Lower lobe of right lung (tissue), 2 donors: Measurements from ENCODE around the gene LKAAEAR1. TPM values are rescaled to one million over a fixed set of nuclear protein-coding genes. Genes with fewer than 3 reads are reported as not detected.

Source experiments
- ATAC-seq, 2 donors: fragments of 200-7000 bp; cut with Tn5 transposase; one replicate each; pipeline ENCODE4 v1.9.1; 2020 to 2022; ENCODE audit warnings: mild to moderate bottlenecking in 2 of 2, moderate library complexity in 2 of 2
- DNase-seq: peaks from one replicate; pipeline ENCODE4 v3.0.0-alpha.2; 2020
- H3K27ac ChIP-seq: fragments of 200-600 bp; one replicate; pipeline ENCODE4 v1.8.0; 2022
- H3K27me3 ChIP-seq: fragments of 200-600 bp; one replicate; pipeline ENCODE4 v1.8.0; 2022; ENCODE audit warnings: low read depth
- H3K36me3 ChIP-seq: fragments of 200-600 bp; one replicate; pipeline ENCODE4 v1.8.0; 2022; ENCODE audit warnings: mild to moderate bottlenecking
- H3K4me1 ChIP-seq: fragments of 200-600 bp; one replicate; pipeline ENCODE4 v1.8.0; 2022
- H3K4me3 ChIP-seq: fragments of 200-600 bp; one replicate; pipeline ENCODE4 v1.8.0; 2022; ENCODE audit warnings: mild to moderate bottlenecking
- H3K9me3 ChIP-seq: fragments of 200-600 bp; one replicate; pipeline ENCODE4 v1.8.0; 2022
- intact Hi-C: fragments of 100-400 bp; cut with DNase I; formaldehyde crosslinking; loops from one replicate; pipeline ENCODE4 v1.11.0; 2022
- total RNA-seq: library from RNA; stranded (reverse); fragmentation: NEBNext Ultra II Directional; extraction: Animal tissue kit (Norgen Biotek cat#: 25700); gene quantifications from one replicate; pipeline ENCODE4 v1.2.1, GENCODE V29; 2021
- TF ChIP-seq, protein P1 (sequence below): fragments of 200-600 bp; IDR thresholded peaks from one replicate; pipeline ENCODE4 v1.8.0; 2022; ENCODE audit warnings: antibody characterized with exemption, mild to moderate bottlenecking
- donor health status: DM: no; HTN: yes; CAD: no; lungs with severe emphysema.

LKAAEAR1 gene
- total RNA-seq, 1 donor from 2014 or later, result 0.97 TPM

DNA sequence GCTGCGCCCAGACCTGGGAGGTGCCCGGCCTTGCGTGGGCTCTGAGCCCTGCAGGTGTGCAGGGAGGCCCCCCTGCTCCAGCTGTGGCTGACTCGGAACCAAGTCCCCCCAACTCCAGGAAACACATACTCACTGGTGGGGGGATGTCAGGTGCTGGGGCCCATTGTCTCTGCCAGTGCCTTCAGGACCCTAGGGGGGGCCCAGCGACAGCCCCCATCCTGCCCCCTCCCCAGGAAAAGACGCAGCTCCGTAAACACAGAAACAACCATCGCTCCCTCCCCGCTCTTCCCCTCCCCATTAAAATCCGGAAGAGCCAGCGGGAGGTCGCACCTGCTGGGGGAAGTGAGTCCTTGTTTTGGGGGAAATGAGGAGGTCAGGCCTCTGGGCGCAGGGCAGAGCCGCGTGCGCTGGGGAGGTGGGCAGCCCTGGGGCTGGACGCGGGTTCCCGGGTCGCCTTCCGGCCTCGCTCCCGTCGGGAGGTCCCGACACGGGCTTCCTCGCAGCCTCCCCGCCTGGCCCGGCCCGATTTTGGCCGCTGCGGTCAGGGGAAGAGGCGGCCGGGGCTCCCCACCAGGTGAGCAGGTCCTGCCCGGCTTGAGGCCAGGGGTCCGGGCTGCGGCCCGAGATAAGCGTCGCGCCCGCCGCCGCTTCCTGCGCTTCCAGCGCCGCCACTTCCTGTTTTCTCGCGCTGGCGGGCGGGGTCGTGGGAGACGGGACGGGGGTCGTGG is 42.0 kb downstream of the LKAAEAR1 start:
- Histone ChIP-seq H3K27me3 (peaks cover 54% of the 10 kb centered on the region), H3K27ac (peak overlapping the region; percentile 76), H3K4me3 (peak overlapping the region; percentile 58), H3K4me1 (peaks cover 51% of the 10 kb centered on the region), H3K9me3 (no peaks in the 10 kb centered on the region), H3K36me3 (no peaks in the 10 kb centered on the region)
- intact Hi-C loops, result no loop called here
- no peak for DNase-seq
- no peak for ATAC-seq
- TF ChIP-seq, protein P1, sequence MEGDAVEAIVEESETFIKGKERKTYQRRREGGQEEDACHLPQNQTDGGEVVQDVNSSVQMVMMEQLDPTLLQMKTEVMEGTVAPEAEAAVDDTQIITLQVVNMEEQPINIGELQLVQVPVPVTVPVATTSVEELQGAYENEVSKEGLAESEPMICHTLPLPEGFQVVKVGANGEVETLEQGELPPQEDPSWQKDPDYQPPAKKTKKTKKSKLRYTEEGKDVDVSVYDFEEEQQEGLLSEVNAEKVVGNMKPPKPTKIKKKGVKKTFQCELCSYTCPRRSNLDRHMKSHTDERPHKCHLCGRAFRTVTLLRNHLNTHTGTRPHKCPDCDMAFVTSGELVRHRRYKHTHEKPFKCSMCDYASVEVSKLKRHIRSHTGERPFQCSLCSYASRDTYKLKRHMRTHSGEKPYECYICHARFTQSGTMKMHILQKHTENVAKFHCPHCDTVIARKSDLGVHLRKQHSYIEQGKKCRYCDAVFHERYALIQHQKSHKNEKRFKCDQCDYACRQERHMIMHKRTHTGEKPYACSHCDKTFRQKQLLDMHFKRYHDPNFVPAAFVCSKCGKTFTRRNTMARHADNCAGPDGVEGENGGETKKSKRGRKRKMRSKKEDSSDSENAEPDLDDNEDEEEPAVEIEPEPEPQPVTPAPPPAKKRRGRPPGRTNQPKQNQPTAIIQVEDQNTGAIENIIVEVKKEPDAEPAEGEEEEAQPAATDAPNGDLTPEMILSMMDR, result no peak

DNA sequence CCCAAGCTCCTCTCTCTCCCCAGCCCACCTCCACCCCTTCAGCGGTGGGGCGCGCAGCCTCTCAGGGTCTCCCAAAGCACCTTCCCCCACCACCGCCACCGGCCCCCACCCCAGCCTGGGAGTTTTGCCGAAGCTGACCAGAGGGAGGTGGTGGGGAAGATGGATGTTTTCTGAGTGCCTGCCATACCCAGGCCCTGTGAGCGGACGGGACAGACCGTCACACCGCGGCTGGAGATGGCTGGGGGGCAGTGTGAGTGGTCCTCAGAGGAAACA is 42.5 kb downstream of the LKAAEAR1 start:
- intact Hi-C loops, result no loop called here
- no peaks in the 10 kb centered on the region for H3K9me3 ChIP-seq
- DNase-seq, result no peak
- no peak for ATAC-seq
- peak overlapping the region; percentile 58 for H3K4me3 ChIP-seq
- peaks cover 51% of the 10 kb centered on the region for H3K4me1 ChIP-seq
- peak overlapping the region; percentile 76 for H3K27ac ChIP-seq
- TF ChIP-seq, protein P1, result no peak
- H3K27me3 ChIP-seq, result peaks cover 55% of the 10 kb centered on the region
- no peaks in the 10 kb centered on the region for H3K36me3 ChIP-seq

DNA sequence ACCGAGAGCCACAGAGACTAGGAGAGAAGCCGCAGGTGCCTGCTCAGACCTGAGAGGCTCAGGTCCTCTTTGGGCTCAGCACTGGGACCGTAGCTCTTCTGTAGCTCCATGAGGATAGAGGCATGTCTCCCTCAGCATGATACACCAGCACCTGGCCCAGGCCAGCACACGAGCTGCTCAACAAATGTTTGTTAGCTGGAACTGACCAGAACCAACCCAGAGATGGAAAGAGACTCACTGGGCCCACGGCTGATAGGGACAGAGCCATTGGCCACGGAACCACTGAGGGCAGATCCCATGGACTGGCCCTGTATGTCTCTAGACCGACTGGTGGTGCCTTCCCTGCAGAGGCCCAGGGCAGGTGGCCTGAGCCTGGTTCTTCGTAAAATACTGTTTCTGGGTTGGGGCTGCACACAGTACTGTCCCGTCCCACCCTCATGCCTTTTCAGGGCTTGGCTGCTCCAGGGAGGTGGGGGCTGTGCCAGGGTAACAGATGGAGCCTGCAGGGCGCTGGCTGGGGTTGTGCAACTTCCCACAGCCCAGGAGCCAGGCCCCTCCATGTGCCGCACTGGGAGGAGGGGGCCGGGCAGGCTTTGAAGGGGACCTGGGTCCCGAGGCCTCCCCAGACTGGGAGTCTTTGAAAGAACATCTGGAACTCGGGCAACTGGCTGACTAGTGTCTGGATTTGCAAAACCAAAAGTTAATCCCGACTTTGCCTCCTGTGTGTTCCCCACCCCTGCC is 43.0 kb downstream of the LKAAEAR1 start:
- no peaks in the 10 kb centered on the region for H3K9me3 ChIP-seq
- H3K36me3 ChIP-seq, result no peaks in the 10 kb centered on the region
- H3K4me3 ChIP-seq, result peak overlapping the region; percentile 58
- intact Hi-C loops, result no loop called here
- peak overlapping the region; percentile 76 for H3K27ac ChIP-seq
- ATAC-seq, result no peak
- TF ChIP-seq, protein P1, result no peak
- H3K27me3 ChIP-seq, result peaks cover 52% of the 10 kb centered on the region
- DNase-seq, result no peak
- peaks cover 51% of the 10 kb centered on the region for H3K4me1 ChIP-seq

DNA sequence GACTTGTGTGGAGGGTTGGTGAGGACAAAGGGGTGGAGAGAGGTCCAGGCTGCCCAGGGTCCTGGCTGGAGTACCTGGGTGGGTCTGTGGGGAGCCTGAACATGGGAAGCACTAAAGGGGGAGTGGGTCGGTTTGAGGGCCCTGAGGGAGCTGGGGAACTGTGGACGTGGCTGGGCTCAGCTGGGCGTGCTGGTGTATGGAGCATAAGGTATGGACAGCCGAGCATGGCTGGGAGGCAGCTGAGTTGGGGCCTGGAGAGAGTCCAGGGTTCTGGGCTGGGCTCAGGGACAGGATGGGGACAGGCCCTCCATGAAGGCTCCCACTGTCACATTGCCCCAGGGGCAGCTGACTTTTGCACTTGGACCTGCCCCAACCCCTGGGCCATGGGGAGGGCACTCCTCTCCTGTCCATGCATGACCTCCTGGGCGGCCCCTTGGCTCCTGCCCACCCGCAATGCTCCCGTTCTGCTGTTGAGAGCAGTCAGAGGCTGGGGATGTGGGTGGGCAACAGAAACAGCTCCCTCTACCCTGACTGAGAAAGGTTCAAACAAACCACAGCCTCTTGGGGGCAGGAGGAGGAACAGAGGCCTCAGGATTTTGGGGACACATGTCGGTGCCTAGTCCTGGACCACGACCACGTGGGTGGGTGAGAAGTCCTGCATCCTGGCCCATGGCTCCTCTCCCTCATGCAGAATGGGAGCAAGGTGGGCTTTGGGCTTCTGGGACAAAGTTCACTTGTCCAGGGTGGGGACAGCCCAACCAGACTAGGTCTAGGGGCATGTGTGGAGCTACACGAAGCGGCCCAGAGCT is 43.8 kb downstream of the LKAAEAR1 start:
- intact Hi-C loops, result no loop called here
- Histone ChIP-seq H3K4me3 (no peak overlapping the region), H3K4me1 (peaks cover 51% of the 10 kb centered on the region), H3K27me3 (peaks cover 44% of the 10 kb centered on the region), H3K27ac (peak overlapping the region; percentile 76), H3K9me3 (no peaks in the 10 kb centered on the region), H3K36me3 (no peaks in the 10 kb centered on the region)
- DNase-seq (no peak), ATAC-seq (no peak)
- TF ChIP-seq, protein P1, result no peak

DNA sequence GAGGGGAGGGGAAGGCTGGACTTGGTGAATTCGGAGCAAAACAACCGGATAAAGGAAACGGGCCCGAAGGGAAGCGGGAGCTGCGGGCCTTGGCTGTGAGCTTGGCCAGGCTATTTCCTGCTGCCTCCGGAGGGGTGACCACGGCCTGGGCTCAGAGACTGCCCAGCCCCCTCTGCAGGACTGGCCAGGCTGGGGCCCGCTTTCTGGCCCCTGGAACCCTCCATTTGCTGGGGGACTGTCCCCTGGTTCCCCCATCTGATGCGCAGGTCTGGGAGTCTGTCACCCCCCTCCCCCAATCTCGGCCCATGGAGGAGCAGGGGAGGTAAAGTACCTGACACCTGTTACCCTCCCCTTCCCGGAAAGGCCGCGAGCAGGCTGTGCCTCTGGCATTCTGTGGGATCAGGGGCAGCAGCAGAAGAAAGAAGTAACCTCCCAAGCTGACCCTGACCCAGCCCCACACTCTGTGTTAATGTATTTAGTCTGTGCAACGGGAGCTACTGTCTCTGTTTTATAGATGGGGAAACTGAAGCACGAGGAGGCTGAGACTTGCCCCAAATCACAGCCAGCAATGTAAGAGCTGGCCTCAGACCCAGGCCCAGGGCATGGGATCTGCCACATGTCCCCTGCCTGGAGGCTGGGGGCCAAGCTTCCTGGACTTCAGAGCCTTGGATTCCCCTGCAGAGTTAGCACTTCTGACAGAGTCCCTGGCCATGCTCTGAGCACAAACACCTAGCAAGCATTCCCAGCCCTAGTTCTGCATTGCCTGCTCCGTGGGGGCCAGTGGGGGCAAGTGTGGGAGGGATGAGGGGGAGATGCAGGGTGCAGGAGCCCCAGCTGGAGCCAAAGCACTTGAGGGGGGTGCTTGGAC is 44.7 kb downstream of the LKAAEAR1 start:
- Histone ChIP-seq H3K27ac (peak overlapping the region; percentile 86), H3K4me1 (peaks cover 51% of the 10 kb centered on the region), H3K4me3 (peak overlapping the region; percentile 66), H3K27me3 (peaks cover 38% of the 10 kb centered on the region), H3K36me3 (peaks cover 7% of the 10 kb centered on the region), H3K9me3 (no peaks in the 10 kb centered on the region)
- intact Hi-C loops, result no loop called here
- no peak for DNase-seq
- TF ChIP-seq, protein P1, result no peak
- peak; percentile 45 to 52 for ATAC-seq
